HS-27A (cell line): Measurements from ENCODE around the gene BTBD16.
A peak's percentile ranks its signal among the peaks of the same experiment; 100 is the strongest.

Source experiments
- DNase-seq: peaks from one replicate; pipeline ENCODE4 v3.0.0-alpha.2; 2012; ENCODE audit warnings: low read depth, missing footprints

The BTBD16 gene

DNA sequence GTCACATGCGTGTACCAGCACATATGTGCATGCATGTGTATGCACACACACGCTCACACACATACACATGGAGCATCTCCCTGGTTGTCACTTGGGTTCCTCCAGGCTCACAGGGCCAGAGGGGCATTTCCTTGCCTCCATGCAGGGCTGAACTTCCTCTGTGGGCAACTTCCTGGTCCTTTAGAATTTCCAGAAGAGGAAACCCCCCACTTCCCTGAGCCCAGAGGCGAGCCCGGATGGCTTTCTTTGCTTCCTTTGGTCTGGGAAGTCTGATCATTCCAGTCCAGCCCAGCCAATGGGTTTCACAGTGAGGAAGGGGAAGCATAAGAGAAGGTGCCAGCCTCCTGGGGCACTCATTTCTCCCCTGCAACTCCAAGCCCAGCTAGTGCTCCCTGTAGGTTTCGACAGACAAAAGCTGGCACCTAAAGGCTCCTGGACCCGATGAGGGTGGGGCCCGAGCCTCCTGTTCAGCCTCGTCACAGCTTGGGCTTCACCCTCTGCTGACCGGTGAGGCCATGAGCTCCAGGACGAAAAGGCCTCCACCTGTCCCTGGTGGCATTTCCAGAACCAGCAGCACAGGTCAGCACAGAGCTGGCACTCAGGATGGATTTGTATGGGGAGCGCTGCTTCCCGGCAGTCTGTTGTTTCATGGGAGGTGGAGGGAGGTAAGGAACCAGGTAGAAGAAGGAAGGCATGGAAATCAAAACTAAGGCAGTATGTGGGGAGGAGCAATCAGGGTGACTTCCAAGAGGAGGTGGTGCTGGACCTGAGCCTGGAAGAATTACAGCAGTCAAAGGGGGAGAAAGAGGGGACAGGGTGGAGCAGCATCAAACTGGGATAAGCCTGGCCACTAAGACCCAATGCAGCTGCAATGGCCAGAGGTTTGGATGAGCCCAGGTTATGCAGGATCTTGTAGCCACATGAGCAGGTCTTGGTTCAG is 23.7 kb downstream of the BTBD16 start:
- DNase-seq, result no peak

DNA sequence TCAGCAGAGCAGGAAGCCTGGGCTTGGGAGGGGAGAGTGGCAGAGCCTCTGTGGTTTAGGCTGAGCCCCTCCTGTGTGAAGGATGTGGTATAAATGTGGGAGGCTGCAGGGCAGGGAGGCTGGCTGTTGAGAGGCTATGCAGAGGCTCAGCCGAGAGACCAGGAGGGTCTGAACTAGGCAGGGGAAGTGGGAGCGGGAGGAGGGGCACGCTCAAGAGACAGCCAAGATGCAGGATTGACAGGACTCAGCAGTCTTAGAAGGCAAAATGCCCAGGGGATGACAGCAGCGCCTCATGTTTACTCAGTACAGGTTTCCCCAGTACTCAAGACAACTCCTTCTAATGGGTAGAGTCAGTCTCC is 24.3 kb downstream of the BTBD16 start:
- no peak for DNase-seq

GRCh38 chr10:122296363-122297120 is 25.4 kb downstream of the BTBD16 start:
- no peak for DNase-seq

DNA sequence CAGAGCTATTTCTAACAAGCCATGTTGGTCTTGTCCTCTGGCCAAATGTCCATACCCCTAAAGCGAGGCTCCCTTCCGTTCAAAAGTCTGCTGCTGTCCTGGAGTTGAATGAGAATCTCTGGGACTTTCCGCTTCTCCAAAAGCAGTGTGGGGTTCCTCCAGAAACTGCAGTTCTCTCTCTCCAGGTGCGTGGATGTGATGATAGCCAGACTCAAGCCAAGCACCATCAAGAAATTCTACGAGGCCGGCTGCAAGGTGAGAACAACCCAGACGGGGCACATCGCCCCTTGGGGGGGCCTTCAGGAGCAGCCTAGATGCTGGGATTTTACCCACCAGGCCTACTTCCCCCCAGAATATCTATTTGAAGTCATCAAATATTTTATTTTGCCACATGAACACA is 26.5 kb downstream of the BTBD16 start:
- no peak for DNase-seq

DNA sequence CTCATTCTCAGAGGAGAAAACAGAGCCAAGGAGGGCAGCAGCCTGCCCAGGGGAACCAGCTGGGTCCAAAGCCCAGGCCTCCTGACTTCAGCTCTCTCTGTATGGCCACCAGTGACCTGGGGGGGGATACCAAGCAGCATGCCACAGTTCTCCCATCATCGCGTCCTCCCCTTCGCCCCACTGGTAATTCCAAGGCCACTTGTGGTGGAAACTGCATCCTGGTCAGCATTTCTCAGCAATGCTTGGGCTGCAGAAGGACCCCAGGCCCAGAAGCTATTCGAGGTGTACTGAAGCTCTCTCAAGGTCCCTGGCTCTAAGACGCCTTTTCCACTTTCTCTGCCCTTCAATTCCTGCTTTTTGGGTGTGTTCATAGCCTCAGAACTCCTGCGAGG is 27.1 kb downstream of the BTBD16 start:
- no peak for DNase-seq

- no peak for DNase-seq
Measured at GRCh38 chr10:122298598-122299301, 27.7 kb downstream of the BTBD16 start.

- no peak for DNase-seq
Measured at GRCh38 chr10:122299423-122300075, 28.5 kb downstream of the BTBD16 start.

GRCh38 chr10:122301055-122301810 is 30.1 kb downstream of the BTBD16 start:
- peak; percentile 33 for DNase-seq

GRCh38 chr10:122301811-122302115 is 30.7 kb downstream of the BTBD16 start:
- no peak for DNase-seq

GRCh38 chr10:122302315-122302714 is 31.2 kb downstream of the BTBD16 start:
- DNase-seq, result no peak

DNA sequence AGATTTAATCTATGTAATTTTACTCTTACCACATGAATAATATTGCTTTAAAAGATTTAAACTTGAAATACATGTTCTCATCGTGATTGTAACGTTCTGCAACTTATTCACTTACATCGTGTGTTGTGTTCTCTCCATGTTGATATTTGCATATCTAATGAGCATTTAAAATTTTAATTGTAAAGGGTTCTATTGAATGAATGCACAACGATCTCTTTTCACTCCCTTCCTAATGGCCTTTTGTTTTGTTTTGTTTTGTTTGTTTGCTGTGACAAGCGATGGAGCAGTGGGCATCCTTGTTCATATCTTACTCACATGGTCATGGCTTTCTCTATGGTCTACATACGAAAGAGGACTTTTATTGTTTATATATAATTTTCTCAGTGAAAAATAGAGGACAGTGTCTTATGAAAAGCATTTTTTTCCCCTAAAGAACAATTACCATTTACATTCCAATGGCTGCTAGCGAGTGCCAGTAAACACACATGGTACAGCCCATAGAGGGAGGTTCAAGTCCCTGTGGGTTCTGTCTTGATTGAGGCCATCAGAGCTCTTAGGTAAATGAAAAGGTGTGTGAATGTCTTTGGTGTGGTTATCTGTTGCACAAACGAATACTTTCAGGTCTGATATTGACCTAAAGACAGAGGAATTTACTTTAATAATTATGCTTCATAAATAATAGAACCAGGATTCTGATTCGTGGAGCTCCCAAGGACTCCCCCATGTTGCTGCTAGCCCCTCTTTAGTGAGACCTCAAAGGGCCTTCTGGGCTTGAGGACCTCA is 32.4 kb downstream of the BTBD16 start:
- DNase-seq, result no peak

DNA sequence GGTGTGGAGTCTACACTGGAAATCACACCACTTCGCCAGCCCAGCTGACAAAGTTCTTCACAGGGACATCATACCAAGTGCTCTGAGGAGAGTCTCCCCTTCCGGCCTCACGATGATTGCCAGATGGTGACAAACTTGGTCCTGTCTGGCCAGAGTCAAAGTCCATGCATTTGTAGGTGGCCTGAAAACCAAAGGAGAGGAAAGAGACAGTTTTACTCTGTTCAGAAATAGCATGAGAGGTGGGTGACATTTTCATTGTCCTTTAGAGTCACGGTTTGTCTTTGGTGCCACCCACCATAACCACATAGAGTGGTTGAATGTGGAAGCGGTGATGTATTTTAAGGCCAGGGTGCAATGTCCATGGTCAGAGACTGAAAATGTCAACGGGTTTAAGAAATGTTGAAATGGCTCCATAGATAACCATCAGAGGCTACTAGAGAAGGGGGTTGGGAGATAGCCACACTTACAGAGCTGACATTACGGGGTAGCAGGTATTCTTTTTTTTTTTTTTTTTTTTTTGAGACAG is 33.0 kb downstream of the BTBD16 start:
- DNase-seq, result no peak

DNA sequence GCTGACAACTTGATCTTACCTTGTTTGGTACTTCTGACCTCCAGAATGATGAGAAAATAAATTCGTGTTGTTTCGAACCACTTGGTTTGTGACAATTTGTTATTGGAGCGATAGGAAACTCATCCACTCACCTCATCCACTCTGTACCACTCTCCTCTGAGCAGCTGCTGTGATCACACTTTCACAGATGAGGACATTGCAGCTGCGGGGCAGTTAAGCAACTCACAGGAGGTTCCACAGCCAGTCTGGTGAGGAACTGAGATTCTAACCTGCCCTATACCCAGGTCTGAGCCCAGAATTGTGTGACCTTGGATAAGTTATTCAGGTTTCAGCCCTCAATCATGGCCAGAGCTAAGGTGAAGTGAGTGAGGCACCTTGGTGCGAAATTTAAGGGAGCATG is 35.2 kb downstream of the BTBD16 start:
- DNase-seq, result no peak

- no peak for DNase-seq
Measured at GRCh38 chr10:122306744-122307143, 35.6 kb downstream of the BTBD16 start.

DNA sequence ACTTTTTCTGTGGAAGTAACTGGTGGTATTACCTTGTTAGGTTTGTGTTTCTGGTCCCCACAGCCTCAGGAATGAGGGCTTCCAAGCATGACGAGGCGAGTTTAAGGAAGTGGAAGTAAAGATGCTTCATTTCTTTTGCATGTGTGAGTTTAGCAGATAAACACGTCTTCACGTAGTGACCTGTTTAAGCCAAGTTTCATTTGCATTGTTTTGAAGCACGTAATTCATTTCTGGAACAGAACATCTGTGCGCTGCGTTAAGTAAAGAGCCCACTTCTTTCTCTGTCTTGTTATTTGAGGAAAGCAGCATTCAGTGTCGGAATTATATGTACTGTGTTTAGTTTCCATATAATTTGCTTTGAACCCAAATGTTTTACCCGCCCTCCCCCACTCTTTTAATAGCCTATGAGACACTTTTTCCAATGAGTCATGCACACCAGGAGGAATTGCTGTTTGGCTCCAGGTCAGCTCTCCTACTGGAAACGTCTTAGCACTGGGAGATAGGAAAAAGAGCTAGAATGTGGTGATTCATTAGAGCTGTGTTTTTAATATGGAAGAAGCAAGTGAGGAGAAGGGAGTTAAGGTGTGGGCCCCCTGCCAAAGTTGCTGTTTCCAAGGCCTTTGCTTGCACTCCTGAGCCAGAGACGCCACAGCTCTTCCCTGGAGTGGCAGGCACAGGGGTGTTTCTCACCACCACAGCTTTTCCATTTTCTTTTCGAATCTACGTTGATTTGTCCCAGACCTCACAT is 36.7 kb downstream of the BTBD16 start:
- peak; percentile 56 for DNase-seq

DNA sequence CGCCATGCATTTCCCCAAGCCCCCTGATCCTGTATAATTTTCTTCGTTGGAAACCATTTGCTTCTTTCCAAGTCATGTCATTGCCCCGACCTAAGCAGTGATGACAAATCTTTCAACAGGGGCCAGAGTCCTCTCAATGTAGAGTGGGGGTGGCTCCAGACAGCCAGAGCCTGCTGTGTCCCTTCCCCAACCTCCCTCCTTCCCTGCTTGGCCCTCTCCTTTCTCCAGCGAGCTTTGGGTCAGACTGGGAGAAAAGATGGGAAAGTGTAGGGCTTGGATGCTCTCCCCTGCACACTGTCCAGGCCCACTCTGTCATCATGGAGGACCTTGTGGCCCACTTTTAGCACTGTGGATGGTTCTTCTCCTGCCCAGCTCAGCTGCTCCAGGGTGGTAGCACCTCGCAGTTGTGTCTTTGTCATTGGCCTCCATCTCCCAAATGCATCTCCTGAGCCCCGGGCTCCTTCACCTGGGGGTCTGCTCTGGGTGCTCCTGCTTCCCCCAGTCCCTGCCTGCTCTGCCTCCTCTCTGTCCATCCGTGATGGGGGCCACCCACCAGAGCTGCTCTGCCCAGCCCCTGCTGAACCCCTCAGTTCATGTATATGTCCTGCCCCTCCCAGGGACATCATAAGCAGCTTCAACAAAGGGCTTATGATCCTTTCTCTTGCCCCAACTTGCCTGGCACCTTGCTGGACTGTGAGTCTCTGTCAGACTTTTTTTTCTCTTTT is 37.5 kb downstream of the BTBD16 start:
- DNase-seq, result no peak

- no peak for DNase-seq
Measured at GRCh38 chr10:122310311-122311050, 39.4 kb downstream of the BTBD16 start.

- DNase-seq, result no peak
Measured at GRCh38 chr10:122311051-122311410, 39.9 kb downstream of the BTBD16 start.
